Mesenchymal stem cell (in vitro differentiated cells and primary cell): ENCODE measurements around the gene STYXL2.

Experiments used
- DNase-seq: peaks from one replicate; pipeline ENCODE4 v3.0.0-alpha.2; 2013
- H2AFZ ChIP-seq: one replicate; pipeline ENCODE4 v1.6.1; 2013; ENCODE audit warnings: low read depth, mild to moderate bottlenecking, control low read depth, inconsistent platforms, low read length, moderate library complexity
- H2AK5ac ChIP-seq: 2 replicates; pipeline ENCODE4 v1.6.1; 2013; ENCODE audit warnings: low read length, moderate library complexity, mild to moderate bottlenecking, inconsistent platforms; ENCODE audit not compliant: severe bottlenecking
- H2BK120ac ChIP-seq: one replicate; pipeline ENCODE4 v1.6.1; 2013; ENCODE audit warnings: low read depth, mild to moderate bottlenecking, inconsistent platforms, low read length, moderate library complexity
- H2BK12ac ChIP-seq, 2 experiments: one replicate each; pipeline ENCODE4 v1.6.1; 2013; ENCODE audit warnings: inconsistent platforms in 2 of 2, low read length in 2 of 2, mild to moderate bottlenecking in 2 of 2, moderate library complexity in 2 of 2, control low read depth in 1 of 2
- H2BK15ac ChIP-seq: one replicate; pipeline ENCODE4 v1.6.1; 2013; ENCODE audit warnings: mild to moderate bottlenecking, low read depth, inconsistent platforms; ENCODE audit not compliant: poor library complexity, severe bottlenecking
- H2BK5ac ChIP-seq: 2 replicates; pipeline ENCODE4 v1.6.1; 2013; ENCODE audit warnings: low read depth, mild to moderate bottlenecking, low read length, control low read depth, inconsistent platforms; ENCODE audit not compliant: poor library complexity, severe bottlenecking
- H3K14ac ChIP-seq, 2 experiments: one replicate each; pipeline ENCODE4 v1.6.1; 2013; ENCODE audit warnings: inconsistent platforms in 2 of 2, low read length in 2 of 2, control low read depth in 1 of 2, mild to moderate bottlenecking in 1 of 2, moderate library complexity in 1 of 2
- H3K18ac ChIP-seq, 2 experiments: one replicate each; pipeline ENCODE4 v1.6.1; 2013; ENCODE audit warnings: inconsistent platforms in 2 of 2, low read length in 2 of 2, control low read depth in 1 of 2, low read depth in 1 of 2, mild to moderate bottlenecking in 1 of 2
- H3K23ac ChIP-seq, 2 experiments: one replicate each; pipeline ENCODE4 v1.6.1; 2013; ENCODE audit warnings: inconsistent platforms in 2 of 2, low read length in 2 of 2, mild to moderate bottlenecking in 2 of 2, moderate library complexity in 2 of 2, control low read depth in 1 of 2
- H3K27ac ChIP-seq: 2 replicates; pipeline ENCODE4 v1.5.1; 2013; ENCODE audit warnings: mild to moderate bottlenecking, moderate library complexity, low read length, control low read depth, inconsistent platforms; ENCODE audit not compliant: poor library complexity, severe bottlenecking
- H3K27me3 ChIP-seq, 2 experiments: 2 replicates each; pipeline versions ENCODE4 v1.6.1 to v1.7.0; 2013; ENCODE audit warnings: low read length in 2 of 2, mild to moderate bottlenecking in 2 of 2, moderate library complexity in 2 of 2, control low read depth in 1 of 2, inconsistent platforms in 1 of 2; ENCODE audit not compliant: control insufficient read depth in 1 of 2, insufficient read depth in 1 of 2
- H3K36me3 ChIP-seq, 2 experiments: 2 replicates each; pipeline versions ENCODE4 v1.6.1 to v1.7.0; 2013; ENCODE audit warnings: low read length in 2 of 2, control low read depth in 1 of 2, inconsistent platforms in 1 of 2, low read depth in 1 of 2, mild to moderate bottlenecking in 1 of 2; ENCODE audit not compliant: insufficient read depth in 2 of 2, control insufficient read depth in 1 of 2
- H3K4ac ChIP-seq, 2 experiments: one replicate each; pipeline ENCODE4 v1.6.1; 2013; ENCODE audit warnings: inconsistent platforms in 2 of 2, low read length in 2 of 2, mild to moderate bottlenecking in 2 of 2, moderate library complexity in 2 of 2, control low read depth in 1 of 2, low read depth in 1 of 2
- H3K4me1 ChIP-seq: 2 replicates; pipeline ENCODE4 v1.6.1; 2013; ENCODE audit warnings: low read depth, low read length, control low read depth; ENCODE audit not compliant: control insufficient read depth, insufficient read depth
- H3K4me2 ChIP-seq: 2 replicates; pipeline ENCODE4 v1.6.1; 2013; ENCODE audit warnings: low read length, mild to moderate bottlenecking, inconsistent platforms; ENCODE audit not compliant: poor library complexity, severe bottlenecking
- H3K4me3 ChIP-seq, 2 experiments: 2 replicates each; pipeline versions ENCODE4 v1.5.1 to v1.7.0; 2013; ENCODE audit warnings: low read length in 2 of 2, mild to moderate bottlenecking in 2 of 2, control low read depth in 1 of 2, low read depth in 1 of 2; ENCODE audit not compliant: insufficient read depth in 1 of 2
- H3K79me1 ChIP-seq: replicated peaks from 2 replicates; pipeline ENCODE4 v1.6.1; 2013; ENCODE audit warnings: mild to moderate bottlenecking, control low read depth, low read length, inconsistent platforms; ENCODE audit not compliant: poor library complexity, severe bottlenecking
- H3K9ac ChIP-seq: 2 replicates; pipeline ENCODE4 v1.7.0; 2013; ENCODE audit warnings: mild to moderate bottlenecking, low read length, moderate library complexity
- H3K9me3 ChIP-seq: 2 replicates; pipeline ENCODE4 v1.7.0; 2013; ENCODE audit warnings: mild to moderate bottlenecking, low read length; ENCODE audit not compliant: control insufficient read depth
- H4K8ac ChIP-seq: one replicate; pipeline ENCODE4 v1.6.1; 2013; ENCODE audit warnings: inconsistent platforms, mild to moderate bottlenecking, low read length, moderate library complexity
- H4K91ac ChIP-seq: one replicate; pipeline ENCODE4 v1.6.1; 2013; ENCODE audit warnings: mild to moderate bottlenecking, low read length, inconsistent platforms
- WGBS: methylation state at CpG from one replicate; pipeline ENCODE4 v1.1.7; 2013; ENCODE audit warnings: mixed read lengths; 5-methylcytosine and 5-hydroxymethylcytosine counted together

The STYXL2 gene

GRCh38 chr1:167089939-167090313, 3.9 kb upstream of the STYXL2 start:
- Histone ChIP-seq H3K9ac (no peak overlapping the region), H3K9me3 (no peaks in the 10 kb centered on the region), H3K27ac (no peak overlapping the region), H2BK12ac (no peak overlapping the region), H2AFZ (no peak overlapping the region), H3K18ac (no peak overlapping the region), H3K23ac (no peak overlapping the region), H4K91ac (no peak overlapping the region), H2BK5ac (no peak overlapping the region), H3K4ac (no peak overlapping the region), H3K4me1 (peaks cover 2% of the 10 kb centered on the region), H3K79me1 (no peaks in the 10 kb centered on the region), H2BK120ac (no peak overlapping the region), H4K8ac (no peak overlapping the region), H3K4me2 (no peak overlapping the region), H3K4me3 (no peak overlapping the region), H3K27me3 (peaks cover 8 to 15% of the 10 kb centered on the region in 2 experiments), H3K14ac (no peak overlapping the region), H3K36me3 (no peaks in the 10 kb centered on the region), H2BK15ac (no peak overlapping the region), H2AK5ac (no peak overlapping the region)
- WGBS: 68% methylated on average over 2 of the region's 2 CpGs
- no peak for DNase-seq

GRCh38 chr1:167090314-167090942, 3.4 kb upstream of the STYXL2 start, which contains the start of gene GPA33:
GPA33 (minus strand) TSS chr1:167090377; CDS start chr1:167090287, 90 bp downstream.
- Histone ChIP-seq H3K4me2 (no peak within 1 kb of the TSS), H3K9me3 (no peaks in the 10 kb centered on the region), H3K23ac (no peak within 1 kb of the TSS), H3K79me1 (no peaks in the 10 kb centered on the region), H3K14ac (no peak within 1 kb of the TSS), H3K27me3 (peaks cover 4 to 10% of the 10 kb centered on the region in 2 experiments), H3K18ac (no peak within 1 kb of the TSS), H2BK15ac (no peak within 1 kb of the TSS), H4K8ac (no peak within 1 kb of the TSS), H2BK120ac (no peak within 1 kb of the TSS), H3K9ac (no peak within 1 kb of the TSS), H3K4ac (no peak within 1 kb of the TSS), H2AK5ac (no peak within 1 kb of the TSS), H4K91ac (no peak within 1 kb of the TSS), H3K4me3 (no peak within 1 kb of the TSS), H2AFZ (no peak within 1 kb of the TSS), H3K4me1 (peaks cover 2% of the 10 kb centered on the region), H3K27ac (no peak within 1 kb of the TSS), H2BK5ac (no peak within 1 kb of the TSS), H3K36me3 (no peaks in the 10 kb centered on the region), H2BK12ac (no peak within 1 kb of the TSS)
- 100% methylated on average over 1 of the region's 1 CpG for WGBS
- DNase-seq: no peak

GRCh38 chr1:167092653-167093052, 1.2 kb upstream of the STYXL2 start:
- Histone ChIP-seq H2AFZ (no peak overlapping the region), H3K23ac (no peak overlapping the region), H3K79me1 (no peaks in the 10 kb centered on the region), H2BK5ac (no peak overlapping the region), H3K14ac (no peak overlapping the region), H3K36me3 (no peaks in the 10 kb centered on the region), H3K9ac (no peak overlapping the region), H3K9me3 (no peaks in the 10 kb centered on the region), H3K4ac (no peak overlapping the region), H3K4me1 (peaks cover 2% of the 10 kb centered on the region), H2BK120ac (no peak overlapping the region), H2BK12ac (no peak overlapping the region), H2BK15ac (no peak overlapping the region), H2AK5ac (no peak overlapping the region), H3K27me3 (peaks cover 4 to 8% of the 10 kb centered on the region in 2 experiments), H3K27ac (no peak overlapping the region), H3K4me2 (no peak overlapping the region), H3K18ac (no peak overlapping the region), H4K8ac (no peak overlapping the region), H4K91ac (no peak overlapping the region), H3K4me3 (no peak overlapping the region)
- peak; percentile 3 for DNase-seq
- WGBS: no CpG with 5 or more reads among the region's 1 CpG

- Histone ChIP-seq H3K9me3 (no peaks in the 10 kb centered on the region), H2AFZ (no peak overlapping the region), H2BK12ac (no peak overlapping the region), H3K23ac (no peak overlapping the region), H3K4me2 (no peak overlapping the region), H3K18ac (no peak overlapping the region), H2BK5ac (no peak overlapping the region), H2BK15ac (no peak overlapping the region), H2BK120ac (no peak overlapping the region), H3K9ac (no peak overlapping the region), H3K27me3 (peaks cover 0 to 4% of the 10 kb centered on the region in 2 experiments), H4K8ac (no peak overlapping the region), H3K14ac (no peak overlapping the region), H4K91ac (no peak overlapping the region), H3K27ac (no peak overlapping the region), H3K4me3 (no peak overlapping the region), H3K4ac (no peak overlapping the region), H3K36me3 (no peaks in the 10 kb centered on the region), H3K4me1 (peaks cover 2% of the 10 kb centered on the region), H2AK5ac (no peak overlapping the region), H3K79me1 (no peaks in the 10 kb centered on the region)
- 95% methylated on average over 5 of the region's 8 CpGs for WGBS
- no peak for DNase-seq
Measured at GRCh38 chr1:167094690-167095089, 815 bp downstream of the STYXL2 start.
